Ovary (tissue), 3 donors: ENCODE results near the gene ACSM3.

Experiments
- POLR2A ChIP-seq: fragments of 450-650 bp; IDR thresholded peaks from one replicate; pipeline ENCODE4 v1.6.1; 2017; ENCODE audit warnings: antibody characterized with exemption, mild to moderate bottlenecking, moderate library complexity
- TF ChIP-seq, protein P1 (sequence below), 3 donors: fragments of 450-650 bp in 2 of 3; fragments of 200-600 bp in 1 of 3; IDR thresholded peaks; one replicate each; pipeline versions ENCODE4 v1.5.1 to v1.8.0; 2016 to 2022; ENCODE audit warnings: antibody characterized with exemption in 3 of 3, mild to moderate bottlenecking in 1 of 3
- donor health status: DM: no; HTN: no; CAD: no.

DNA sequence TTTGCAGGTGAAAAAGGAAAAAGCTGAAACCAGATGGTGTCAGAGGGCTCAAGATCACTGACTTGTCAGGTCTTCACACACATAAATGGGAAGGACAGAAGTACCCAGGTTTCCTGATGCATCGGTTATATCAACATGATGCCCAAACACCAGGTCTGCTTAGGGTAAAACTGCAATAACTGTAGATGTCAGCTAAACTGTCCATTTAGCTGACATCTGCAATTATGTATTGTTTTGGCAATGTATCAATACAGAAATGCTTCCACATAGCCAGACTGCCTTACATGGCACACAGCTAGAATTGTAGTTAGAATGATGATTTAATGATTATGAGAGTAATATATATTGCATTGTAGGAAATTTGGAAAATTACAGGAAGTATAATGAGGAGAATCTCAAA, 5.0 kb downstream of the ACSM3 start:
- TF ChIP-seq, protein P1, sequence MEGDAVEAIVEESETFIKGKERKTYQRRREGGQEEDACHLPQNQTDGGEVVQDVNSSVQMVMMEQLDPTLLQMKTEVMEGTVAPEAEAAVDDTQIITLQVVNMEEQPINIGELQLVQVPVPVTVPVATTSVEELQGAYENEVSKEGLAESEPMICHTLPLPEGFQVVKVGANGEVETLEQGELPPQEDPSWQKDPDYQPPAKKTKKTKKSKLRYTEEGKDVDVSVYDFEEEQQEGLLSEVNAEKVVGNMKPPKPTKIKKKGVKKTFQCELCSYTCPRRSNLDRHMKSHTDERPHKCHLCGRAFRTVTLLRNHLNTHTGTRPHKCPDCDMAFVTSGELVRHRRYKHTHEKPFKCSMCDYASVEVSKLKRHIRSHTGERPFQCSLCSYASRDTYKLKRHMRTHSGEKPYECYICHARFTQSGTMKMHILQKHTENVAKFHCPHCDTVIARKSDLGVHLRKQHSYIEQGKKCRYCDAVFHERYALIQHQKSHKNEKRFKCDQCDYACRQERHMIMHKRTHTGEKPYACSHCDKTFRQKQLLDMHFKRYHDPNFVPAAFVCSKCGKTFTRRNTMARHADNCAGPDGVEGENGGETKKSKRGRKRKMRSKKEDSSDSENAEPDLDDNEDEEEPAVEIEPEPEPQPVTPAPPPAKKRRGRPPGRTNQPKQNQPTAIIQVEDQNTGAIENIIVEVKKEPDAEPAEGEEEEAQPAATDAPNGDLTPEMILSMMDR (IDR thresholded peaks at IDR 0.05) = no peak
- TF ChIP-seq POLR2A = no peak
